ENCODE results near the gene FOXG1. TPM values are rescaled to one million over a fixed set of nuclear protein-coding genes. Genes with fewer than 3 reads are reported as not detected.
A peak's percentile ranks its signal among the peaks of the same experiment; 100 is the strongest.

The FOXG1 gene
- total RNA-seq, result not detected in 2 replicates

DNA sequence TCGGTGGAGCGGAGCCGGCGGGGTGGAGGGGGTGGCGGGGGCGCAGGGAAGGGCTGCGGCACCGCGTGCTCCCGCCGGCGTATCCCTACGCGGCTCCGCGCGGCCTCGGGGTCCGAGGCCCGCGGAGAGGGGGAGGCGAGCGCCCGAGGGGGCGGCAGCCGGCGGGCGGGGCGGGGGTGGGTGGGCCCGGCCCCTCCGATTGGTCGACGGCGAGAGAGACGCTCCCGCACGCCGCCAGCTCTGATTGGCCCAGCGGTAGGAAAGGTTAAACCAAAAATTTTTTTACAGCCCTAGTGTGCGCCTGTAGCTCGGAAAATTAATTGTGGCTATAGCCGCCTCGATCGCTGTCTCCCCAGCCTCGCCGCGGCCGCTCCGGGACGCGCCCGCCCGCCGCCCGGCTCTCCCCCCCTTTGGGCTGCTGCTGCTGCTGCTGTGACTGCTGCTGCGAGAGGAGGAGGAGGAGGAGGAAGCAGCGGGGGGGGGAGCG, at the start of gene FOXG1:
Gene FOXG1, plus strand, starts transcription at position 319 of the 487 bp plus-strand sequence. CDS start 493 bp downstream, outside the sequence.
- DNase-seq (ENCODE audit: low read depth in 2 of 2), result peak; percentile 26 to 45

DNA sequence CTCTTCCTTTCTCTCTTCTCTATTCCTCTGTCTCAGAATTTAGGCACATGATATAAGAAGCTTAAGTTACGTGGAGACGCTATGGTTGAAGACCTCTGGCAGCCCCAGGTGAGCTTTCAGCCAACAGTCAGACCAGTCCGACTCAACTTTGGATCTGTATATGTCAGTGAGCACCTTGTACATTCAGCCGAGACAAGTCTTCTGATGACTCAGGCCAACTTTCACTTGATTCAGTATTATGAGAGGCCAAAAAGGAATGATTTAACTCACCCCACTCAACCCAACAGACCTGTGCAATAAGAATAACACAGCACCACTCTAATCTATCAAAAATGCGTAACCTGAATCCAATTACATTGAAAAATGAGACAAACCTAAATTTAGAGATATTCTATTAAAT, 47.5 kb upstream of the FOXG1 start:
- no peak for DNase-seq (ENCODE audit: low read depth in 2 of 2)

DNA sequence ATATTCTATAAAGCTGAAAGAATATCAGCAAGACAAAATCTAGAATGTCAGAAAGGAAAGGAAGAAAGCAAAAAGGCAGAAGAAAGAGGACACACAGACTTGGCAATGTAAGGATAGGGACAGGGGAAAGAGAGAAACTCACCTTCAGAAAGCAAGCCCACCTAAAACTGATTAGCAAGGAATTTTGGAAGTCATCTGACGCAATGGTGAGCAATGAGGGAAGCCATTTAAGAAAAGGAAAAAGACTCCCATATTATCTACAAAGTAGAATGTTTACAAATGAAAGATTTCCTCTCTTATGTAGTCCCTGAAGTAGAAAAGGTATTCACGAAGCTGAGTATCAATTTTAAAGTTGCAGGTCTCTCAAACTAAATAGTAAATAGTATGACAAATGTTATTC, 35.2 kb upstream of the FOXG1 start:
- DNase-seq (ENCODE audit: low read depth in 2 of 2), result no peak

DNA sequence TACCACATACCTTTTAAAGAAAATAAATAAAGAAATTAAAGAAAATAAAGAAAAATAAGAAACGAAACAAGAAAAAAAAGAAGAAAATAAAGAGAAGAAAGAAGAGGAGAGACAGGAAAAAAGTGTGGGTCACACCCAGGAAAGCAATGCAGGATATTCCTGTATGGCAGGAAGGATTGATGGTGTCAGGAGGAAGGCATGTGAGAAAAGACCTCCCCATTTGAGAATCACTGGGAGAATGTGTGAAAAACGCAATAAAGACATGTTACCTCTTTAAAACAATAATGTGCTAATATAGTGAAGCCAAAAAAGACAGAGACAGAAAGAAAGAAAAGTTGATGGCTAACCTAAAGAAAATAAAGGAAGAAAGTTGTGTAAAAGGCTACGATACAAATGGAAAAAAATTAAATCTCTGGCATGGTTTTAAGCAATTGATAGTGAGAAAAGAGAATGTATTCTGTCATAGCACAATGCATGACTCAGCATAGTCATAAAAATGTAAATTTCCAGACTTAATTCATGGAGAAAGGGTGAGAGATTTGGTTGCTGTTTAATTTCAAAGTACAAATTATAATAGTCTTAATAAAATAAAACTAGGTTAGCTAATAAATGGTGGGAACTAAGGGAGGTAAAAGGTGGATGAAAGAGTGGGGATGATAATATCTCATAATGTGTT, 24.3 kb upstream of the FOXG1 start:
- no peak for DNase-seq (ENCODE audit: low read depth in 2 of 2)

DNA sequence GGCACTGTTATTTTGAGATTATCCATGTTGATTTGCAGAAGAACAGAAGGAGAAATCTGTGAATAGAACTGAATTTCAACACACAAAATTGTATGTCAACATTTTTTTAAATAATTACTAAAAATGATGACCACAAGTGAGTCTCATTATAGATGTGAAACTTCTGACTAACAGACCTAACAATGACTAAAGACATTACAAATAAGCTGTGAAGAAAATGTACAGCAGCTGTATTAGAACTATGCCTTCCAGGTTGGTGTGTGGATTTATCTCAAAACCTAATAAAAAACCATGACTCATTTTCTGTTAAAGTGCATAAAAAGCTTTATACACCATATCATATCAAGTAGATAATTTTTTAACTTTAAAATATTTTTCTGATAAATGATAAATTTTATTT, 22.5 kb upstream of the FOXG1 start:
- DNase-seq (ENCODE audit: low read depth in 2 of 2), result no peak

DNA sequence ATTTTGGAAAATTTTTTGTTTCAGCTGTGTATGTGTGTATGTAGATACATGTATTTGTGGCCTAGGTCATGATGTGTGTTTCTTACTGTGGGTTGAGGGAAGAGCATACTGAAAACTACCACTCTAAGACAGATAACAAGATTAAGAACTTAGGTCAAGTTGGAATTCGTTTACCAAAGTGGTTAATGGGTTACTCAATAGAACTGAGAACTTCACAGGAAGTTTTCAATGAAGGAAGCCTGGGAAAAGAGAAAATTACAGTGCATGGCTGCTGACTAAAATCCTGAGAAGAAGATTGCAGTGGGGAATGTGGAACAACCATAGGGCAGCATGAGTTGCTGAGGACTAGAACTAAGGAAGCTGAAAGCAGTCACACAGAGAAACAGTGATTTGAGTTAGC, 21.4 kb upstream of the FOXG1 start:
- DNase-seq (ENCODE audit: low read depth in 2 of 2), result no peak

DNA sequence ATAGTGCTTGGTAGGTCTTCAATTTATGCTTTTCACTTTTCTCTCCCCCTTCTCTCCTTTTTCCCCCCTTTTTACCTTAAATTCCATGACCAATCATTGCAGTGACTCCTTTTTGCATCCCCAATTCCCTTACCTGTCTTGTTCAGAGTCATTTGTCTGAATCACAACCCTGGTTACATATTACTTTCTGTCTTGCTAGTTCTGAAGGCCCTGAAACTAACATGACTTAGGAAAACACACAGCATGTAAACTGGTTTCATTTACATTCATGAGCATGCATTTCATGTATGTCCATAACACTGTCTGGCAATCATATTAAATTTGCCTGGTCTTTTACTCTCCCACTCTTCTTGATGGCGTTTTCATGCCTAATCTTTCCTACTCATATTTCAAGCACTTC, 20.3 kb upstream of the FOXG1 start:
- no peak for DNase-seq (ENCODE audit: low read depth in 2 of 2)

DNA sequence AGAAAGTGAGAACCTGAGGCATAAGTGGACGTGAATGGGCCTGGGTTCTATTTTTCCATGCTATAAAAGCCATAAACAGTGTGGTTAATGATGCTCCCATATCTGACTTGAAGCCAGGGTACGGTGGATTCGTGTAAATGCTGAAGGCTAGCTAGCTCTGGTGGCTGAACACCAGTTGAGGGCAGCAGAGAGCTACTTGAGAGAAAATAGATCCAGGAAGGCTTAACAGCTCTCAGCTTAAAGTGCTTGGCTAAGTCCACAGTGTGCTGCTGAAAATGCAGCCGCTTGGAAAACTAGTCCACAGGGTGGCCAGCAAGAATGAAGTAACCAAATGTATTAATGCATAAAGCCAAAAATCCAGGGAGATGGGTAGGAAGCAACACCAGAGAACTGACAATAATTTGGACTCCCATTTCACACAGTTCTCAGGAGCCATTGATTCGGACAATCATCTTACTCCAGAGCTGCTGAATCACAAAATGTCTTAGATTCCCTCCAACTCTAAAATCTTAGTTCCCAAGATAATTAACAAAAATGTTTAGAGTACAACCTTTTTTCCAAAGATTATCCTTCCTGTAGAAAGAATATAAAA, 15.0 kb upstream of the FOXG1 start:
- DNase-seq (ENCODE audit: low read depth in 2 of 2), result peak; percentile 67 to 68

DNA sequence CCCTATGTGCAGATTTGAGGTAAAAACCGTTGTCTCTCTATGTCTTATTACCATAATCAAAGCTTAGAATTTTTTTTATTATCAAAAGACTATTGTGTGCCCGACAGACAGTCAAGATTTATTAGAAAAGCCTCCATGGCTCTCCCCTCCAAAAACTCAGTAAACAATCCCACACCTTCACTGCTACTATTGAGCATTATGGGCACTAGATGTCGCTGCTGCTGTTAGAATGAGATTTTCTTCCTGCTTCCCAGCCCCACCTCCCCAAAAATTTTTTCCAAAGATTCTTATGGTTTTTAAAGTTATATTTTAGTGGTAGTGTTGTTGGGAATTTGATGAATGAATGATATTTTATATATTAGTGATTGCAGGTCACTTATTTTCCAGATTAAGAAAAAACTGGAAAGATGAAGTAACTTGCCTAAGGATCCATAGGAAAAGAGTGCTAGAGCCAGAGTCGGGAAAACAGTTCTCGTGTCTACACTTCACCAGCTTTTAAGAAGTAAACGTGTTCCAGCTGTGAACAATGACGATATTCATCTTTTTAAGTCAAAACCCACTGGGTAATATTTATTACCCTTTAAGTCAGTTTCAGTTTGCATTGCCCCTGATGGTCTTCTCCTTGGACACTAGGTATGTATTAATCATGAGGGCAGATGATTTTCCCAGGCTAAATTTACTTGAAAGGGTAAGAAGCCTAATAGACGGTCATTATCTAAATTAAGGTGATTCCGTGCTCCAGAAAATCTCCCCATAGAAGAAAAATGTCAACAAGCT, 12.2 kb upstream of the FOXG1 start:
- DNase-seq (ENCODE audit: low read depth in 2 of 2), result peak; percentile 59 to 66

DNA sequence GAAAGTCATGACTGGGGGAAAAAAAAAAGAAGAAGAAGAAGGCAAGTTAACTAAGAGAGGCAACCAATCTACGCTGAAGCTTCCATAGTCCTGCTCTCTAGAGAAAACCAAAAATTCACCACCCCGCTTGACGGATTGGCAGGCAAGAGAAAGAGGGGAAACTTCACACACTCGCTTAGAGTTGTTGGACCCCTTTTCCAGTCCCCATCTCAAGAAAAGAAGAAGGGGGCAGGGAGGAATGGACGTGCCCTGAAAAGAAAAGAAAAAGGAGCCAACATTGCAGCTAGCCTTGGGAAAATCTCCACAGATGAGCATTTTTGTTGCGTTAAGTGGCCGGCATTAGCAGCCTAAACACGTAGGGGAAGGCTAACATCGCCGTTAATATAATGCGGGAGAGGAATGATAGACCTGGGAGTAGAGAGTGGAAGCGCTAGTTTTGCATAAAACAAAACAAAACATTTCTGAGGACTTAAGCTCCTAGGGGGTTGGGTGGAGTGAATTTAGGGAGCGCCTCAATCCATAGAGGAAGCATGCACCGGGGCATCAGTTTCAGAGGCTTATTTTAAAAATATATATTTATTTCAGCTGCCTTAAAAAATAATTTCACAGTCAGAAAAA, 11.3 kb upstream of the FOXG1 start:
- no peak for DNase-seq (ENCODE audit: low read depth in 2 of 2)

DNA sequence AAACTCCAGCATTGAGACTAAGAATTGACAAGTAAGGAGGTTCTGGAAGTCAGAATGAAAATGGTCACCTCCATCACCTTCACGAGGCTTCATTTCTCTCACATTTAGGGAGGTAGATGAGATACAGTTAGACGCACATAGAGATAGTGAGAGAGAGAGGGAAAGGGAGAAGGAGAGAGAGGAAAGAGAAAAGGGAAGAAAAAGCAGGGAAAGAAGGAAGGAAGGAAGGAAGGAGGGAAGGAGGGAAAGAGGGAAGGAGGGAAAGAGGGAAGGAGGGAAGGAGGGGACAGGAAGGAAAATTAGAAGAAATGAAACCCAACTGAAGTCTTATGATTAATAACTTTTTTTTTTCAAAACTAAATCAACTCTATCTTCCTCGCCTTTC, 10.7 kb upstream of the FOXG1 start:
- no peak for DNase-seq (ENCODE audit: low read depth in 2 of 2)

DNA sequence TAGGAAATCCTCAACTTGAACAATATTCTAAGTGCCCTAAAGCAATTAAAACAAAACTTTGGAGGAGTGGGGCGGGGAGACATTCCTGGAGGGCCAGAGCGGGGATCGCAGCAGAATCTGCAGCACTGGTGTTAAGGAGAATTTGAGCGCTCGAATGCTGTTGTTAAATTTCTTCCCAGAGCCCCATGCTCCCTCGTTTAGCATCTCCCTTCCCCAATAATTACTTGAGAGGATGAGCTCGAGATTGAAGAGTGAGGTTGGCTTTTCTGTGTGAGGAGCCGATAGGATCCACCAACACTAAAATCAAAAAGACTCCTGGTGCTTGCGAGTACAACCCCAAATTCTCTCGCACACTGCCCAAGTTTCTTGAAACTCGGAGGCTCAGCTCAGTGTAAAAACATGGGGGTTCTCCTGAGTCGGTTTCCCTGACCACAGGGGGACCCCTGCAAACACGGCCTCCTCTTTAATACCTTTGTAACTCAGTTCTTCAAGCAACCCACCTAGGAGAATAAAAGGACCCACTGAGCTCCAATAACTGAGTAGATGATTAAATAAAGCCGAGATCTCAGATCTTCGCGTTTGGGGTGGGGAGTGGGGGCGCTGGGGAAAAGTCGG, 10.2 kb upstream of the FOXG1 start:
- DNase-seq (ENCODE audit: low read depth in 2 of 2), result no peak

DNA sequence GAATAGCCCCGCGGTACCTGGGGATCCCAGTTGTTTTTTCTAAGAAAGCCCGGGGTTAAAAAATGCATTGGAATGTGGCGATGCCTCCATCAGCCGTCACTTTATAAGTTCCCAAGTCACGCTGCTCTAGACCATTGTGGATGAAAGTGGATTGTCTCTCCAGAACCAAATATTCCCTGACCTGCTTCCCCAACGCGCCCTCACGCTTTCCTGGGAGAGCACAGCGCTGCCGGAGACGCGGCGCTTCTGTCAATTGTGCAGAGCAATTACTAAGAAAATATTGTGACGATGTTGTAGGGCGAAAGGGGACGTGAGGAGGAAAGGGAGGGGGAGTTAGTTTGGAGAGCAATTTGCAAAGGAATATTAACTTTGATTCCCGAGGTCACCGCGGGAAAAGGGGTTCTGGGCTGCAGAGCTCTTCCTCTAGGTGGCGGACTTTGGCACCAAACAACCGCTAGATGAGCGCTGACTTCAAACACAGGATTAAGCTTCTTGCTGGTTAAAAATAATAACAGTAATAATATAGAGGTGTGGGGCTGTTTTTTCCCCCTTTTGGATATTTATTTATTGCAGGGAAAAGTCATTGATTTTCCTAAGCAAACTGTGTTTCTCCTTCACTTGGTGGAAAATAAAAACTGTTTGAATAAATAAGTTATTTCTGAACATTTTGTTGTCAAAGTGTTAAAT, 9.6 kb upstream of the FOXG1 start:
- DNase-seq (ENCODE audit: low read depth in 2 of 2), result peak; percentile 68 to 71

DNA sequence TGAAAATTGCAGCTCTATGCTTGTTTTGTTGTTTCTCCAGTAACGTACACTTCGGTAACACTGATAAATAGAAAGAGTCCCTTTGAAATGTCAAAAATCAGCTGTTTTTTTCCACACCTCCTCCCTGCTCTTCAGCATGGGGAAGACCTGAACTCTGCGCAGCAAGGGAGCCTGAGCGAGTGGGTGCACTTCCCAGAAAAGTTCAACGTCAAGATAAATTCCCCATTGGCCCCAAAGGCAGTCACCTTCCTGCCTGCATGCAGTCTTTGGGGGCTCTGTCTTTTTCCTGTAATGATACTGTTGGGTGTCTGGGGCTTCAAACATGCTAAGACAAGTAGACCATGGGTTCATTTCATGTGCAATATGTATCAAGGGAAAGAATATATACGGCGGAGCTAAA, 8.8 kb upstream of the FOXG1 start:
- no peak for DNase-seq (ENCODE audit: low read depth in 2 of 2)

DNA sequence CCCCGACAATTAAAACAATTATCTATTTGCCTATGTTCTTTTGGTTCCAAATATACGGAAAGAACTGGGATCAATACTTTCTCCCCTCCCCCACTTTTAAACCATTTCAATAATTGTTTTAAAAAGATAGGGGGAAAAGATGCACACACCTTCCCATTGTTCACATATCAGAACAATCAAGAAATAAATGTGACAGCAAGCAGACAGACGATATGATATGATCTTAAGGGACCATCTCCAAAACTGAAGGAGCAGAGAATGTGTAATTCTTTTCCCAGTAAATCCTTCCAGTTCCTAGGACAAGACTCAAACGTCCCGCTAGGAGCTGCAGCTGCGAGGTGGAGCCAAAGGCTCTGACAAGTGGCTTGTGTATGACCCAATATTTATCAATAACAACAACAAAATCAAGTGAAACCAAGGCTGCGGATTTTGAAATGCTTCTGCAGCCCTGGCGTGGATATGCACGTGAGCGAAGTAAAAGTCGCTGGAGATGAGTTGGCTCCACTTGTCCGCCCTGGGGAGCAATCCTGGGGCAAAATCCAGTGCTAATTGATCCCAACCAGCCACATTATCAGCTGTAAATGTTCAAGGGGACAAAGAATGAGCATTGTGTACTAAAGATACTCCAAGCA, 8.2 kb upstream of the FOXG1 start:
- DNase-seq (ENCODE audit: low read depth in 2 of 2), result no peak

DNA sequence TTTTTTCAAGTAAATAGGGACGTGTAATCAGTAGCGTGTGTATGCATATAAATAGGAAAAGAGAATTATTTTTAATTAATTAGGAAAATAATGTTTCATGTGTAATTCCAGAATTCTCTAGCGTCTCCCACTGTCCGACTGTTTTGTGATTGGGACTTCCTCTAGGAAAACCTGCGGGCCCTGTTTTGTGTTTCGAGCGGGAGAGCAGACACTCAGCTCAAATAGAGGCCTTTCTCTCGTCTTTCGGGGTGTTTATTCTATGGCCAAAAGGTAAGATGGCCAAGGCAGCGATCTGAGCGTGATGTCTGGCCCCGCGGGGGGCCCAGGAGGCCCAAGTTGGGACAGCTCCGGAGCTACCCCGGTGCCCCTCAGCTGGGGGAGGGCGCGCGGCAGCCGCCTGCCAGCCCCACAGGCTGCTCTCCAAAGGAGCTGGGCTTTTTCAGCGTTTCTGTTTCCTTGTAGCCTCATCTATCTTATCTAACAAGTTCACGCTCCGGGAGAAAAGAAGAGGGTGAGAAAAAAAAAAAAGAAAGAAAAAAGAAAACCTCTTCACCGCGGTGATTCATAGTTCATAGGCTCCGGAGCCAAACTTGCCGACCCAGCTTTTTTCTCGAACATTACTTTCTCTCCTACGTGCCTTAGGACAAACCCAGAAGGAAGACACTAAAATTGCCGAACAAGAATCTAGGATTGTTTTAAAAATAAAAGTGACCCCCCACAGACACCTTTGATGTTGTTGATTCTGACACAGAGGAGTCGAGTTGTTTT, 7.5 kb upstream of the FOXG1 start:
- DNase-seq (ENCODE audit: low read depth in 2 of 2), result no peak

DNA sequence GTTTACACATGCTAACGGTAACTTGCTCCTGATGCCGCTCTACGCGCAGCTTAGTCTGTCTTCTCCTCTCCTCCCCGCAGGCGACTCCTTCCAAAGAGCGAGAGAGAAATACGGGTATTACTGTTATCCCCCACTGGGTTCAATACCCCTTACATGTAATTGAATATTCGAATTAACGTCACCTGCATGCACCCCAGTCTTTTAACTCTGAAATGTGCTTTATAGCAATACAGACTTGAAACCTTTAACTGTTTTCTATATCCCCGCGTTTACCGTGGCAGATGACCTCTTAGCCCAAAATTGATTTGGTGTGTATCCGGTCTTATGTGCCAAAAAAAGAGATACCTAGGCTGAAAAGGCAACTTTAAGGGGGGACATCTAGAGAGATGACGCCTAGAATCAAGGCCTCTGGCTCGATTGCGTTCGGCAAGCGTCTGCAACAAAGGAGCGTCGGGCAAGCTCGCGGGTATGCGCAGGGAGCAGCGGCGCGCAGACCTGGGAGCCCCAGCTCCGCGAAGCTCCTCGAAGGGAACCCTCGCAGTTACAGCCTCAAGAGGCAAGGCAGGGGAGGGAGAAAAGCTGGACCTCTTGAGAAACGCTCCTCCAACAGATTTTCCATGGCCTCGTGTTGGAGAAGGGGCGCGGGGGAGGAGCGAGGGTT, 6.8 kb upstream of the FOXG1 start:
- DNase-seq (ENCODE audit: low read depth in 2 of 2), result no peak

DNA sequence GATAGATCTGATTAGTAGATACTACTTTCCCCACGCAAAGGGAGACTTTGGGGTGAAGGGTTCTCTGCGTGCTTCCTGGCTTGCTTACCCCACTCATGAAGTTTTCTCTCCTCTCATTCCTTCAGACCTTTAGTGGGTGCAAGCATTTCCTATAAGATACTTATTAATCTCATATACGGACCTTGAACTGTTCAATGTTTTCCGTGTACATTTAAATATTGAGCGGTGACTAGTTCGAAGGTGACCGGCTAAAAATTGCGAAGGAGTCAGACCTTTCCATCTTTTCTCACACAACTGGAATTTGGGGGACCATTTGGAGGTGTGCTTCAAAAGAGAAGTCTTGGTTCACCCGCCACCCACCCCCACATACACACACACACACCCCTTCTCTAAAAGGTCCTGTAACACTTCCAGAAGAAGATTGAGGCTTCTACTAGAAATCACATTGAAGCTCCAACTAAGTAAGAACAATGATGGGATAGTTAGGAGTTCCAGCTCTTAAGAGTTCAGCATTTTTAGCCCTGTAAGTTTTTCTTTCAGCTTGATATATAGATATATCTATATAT, 6.1 kb upstream of the FOXG1 start:
- no peak for DNase-seq (ENCODE audit: low read depth in 2 of 2)
